Nephron progenitor cell (in vitro differentiated cells): ENCODE data around the gene RBM19.

Source experiments
- DNase-seq: peaks from one replicate; pipeline ENCODE4 v3.0.0; 2021
- H3K27ac Mint-ChIP-seq: 2 replicates; pipeline ENCODE4 v1.8.0; 2021; ENCODE audit warnings: mild to moderate bottlenecking, moderate library complexity, mixed read lengths
- H3K27me3 Mint-ChIP-seq: 2 replicates; pipeline ENCODE4 v1.8.0; 2021; ENCODE audit warnings: mild to moderate bottlenecking, low read depth, mixed read lengths; ENCODE audit not compliant: poor library complexity
- H3K36me3 Mint-ChIP-seq: 2 replicates; pipeline ENCODE4 v1.8.0; 2021; ENCODE audit warnings: low read depth, mixed read lengths
- H3K4me1 Mint-ChIP-seq: 2 replicates; pipeline ENCODE4 v1.8.0; 2021; ENCODE audit warnings: mixed read lengths
- H3K4me3 Mint-ChIP-seq: 2 replicates; pipeline ENCODE4 v1.8.0; 2021; ENCODE audit warnings: mild to moderate bottlenecking, moderate library complexity, mixed read lengths
- H3K9me3 Mint-ChIP-seq: 2 replicates; pipeline ENCODE4 v1.8.0; 2021; ENCODE audit warnings: mild to moderate bottlenecking, moderate library complexity, mixed read lengths
- CTCF ChIP-seq: fragments of 200-600 bp; sonication (generic); IDR thresholded peaks from 2 replicates; pipeline ENCODE4 v1.5.0; 2021; ENCODE audit warnings: antibody characterized with exemption

RBM19 gene

GRCh38 chr12:113860950-113861349, 105.2 kb downstream of the RBM19 start:
- peaks cover 4% of the 10 kb centered on the region for H3K27me3 Mint-ChIP-seq
- H3K27ac Mint-ChIP-seq, result no peak overlapping the region
- H3K4me1 Mint-ChIP-seq, result peaks cover 64% of the 10 kb centered on the region
- DNase-seq, result no peak
- no peak for TF ChIP-seq CTCF
- H3K4me3 Mint-ChIP-seq, result no peak overlapping the region
- H3K9me3 Mint-ChIP-seq, result no peaks in the 10 kb centered on the region
- peaks cover 6% of the 10 kb centered on the region for H3K36me3 Mint-ChIP-seq

- H3K4me3 Mint-ChIP-seq, result no peak overlapping the region
- H3K4me1 Mint-ChIP-seq, result peaks cover 72% of the 10 kb centered on the region
- peak; percentile 33 for DNase-seq
- peaks cover 3% of the 10 kb centered on the region for H3K36me3 Mint-ChIP-seq
- no peaks in the 10 kb centered on the region for H3K9me3 Mint-ChIP-seq
- H3K27me3 Mint-ChIP-seq, result peaks cover 4% of the 10 kb centered on the region
- H3K27ac Mint-ChIP-seq, result no peak overlapping the region
- TF ChIP-seq CTCF, result peak; percentile 30
Observed at GRCh38 chr12:113860059-113860820, 105.9 kb downstream of the RBM19 start.

DNA sequence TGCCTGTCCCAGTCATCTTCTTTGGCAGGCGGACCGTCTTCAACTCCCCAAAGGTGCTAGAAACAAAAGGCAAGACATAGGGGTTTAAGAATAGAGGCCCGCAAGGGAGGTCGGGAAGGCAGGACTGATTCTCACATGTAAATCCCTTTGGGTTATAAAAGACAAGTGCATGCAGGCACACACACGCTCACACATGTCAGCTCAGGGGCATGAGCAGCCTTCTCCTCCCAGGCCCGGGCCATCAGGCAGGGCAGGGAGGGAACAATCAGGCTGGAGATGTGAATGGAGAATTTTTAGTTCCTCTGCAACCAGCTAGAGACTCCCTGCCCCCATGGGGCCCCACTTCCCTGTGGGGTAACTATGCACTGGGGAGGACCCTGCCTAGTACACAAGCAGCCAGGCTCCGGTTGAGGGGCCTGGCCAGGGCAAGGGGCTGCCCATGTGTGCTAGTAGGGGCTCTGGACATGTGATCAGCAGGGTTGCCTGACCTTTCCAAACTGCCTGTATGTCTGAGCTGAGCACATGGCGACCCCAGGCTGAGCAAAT, 107.2 kb downstream of the RBM19 start:
- TF ChIP-seq CTCF, result no peak
- no peak for DNase-seq
- peaks cover 85% of the 10 kb centered on the region for H3K4me1 Mint-ChIP-seq
- H3K27ac Mint-ChIP-seq, result no peak overlapping the region
- peaks cover 8% of the 10 kb centered on the region for H3K27me3 Mint-ChIP-seq
- H3K4me3 Mint-ChIP-seq, result no peak overlapping the region
- no peaks in the 10 kb centered on the region for H3K36me3 Mint-ChIP-seq
- no peaks in the 10 kb centered on the region for H3K9me3 Mint-ChIP-seq

- Mint-ChIP-seq H3K36me3 (no peaks in the 10 kb centered on the region), H3K4me3 (no peak overlapping the region), H3K27ac (no peak overlapping the region), H3K27me3 (peaks cover 8% of the 10 kb centered on the region), H3K4me1 (peaks cover 86% of the 10 kb centered on the region), H3K9me3 (no peaks in the 10 kb centered on the region)
- DNase-seq, result no peak
- TF ChIP-seq CTCF, result no peak
Observed at GRCh38 chr12:113857371-113857770, 108.8 kb downstream of the RBM19 start.

DNA sequence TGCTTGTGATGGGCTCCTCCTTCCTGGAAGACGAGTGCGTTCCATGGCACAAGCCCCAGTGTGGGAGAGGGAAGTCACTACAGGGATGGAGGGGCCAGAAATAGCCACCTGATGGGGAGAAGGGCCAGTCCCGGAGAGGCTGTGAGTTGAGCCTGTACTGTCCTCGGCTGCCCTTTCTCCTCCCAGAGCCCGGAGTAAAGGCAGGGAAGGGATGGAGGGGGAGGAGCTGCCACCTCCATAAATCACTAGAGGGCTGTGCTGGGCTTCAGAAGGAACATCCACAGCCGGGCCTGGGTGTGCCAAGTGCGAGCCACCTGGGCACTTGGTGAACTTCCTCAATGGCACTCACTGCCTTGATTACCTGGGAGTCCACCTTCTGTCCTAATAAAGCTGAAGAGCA, 110.1 kb downstream of the RBM19 start:
- no peak overlapping the region for H3K27ac Mint-ChIP-seq
- no peak overlapping the region for H3K4me3 Mint-ChIP-seq

More for the DNA sequence above, 110.1 kb downstream of the RBM19 start:
- Mint-ChIP-seq H3K36me3 (no peaks in the 10 kb centered on the region), H3K27me3 (peaks cover 8% of the 10 kb centered on the region), H3K4me1 (peaks cover 80% of the 10 kb centered on the region), H3K9me3 (no peaks in the 10 kb centered on the region)
- TF ChIP-seq CTCF, result no peak
- peak; percentile 27 for DNase-seq
